GM23338 (cell line): ENCODE data around the gene C3orf70.

Source experiments
- CREB1 ChIP-seq: fragments of 250-450 bp; sonication (Bioruptor Pico); IDR thresholded peaks from 2 replicates; pipeline ENCODE4 v1.5.0; 2020; ENCODE audit warnings: low read depth, mild to moderate bottlenecking, moderate library complexity
- CTCF ChIP-seq, 2 experiments: fragments of 200-600 bp in 1 of 2; sonication (generic) in 1 of 2; conservative IDR thresholded peaks; 2 replicates each; pipeline versions ENCODE4 v1.5.1 to v1.6.1; 2016 to 2017; ENCODE audit warnings: antibody characterized with exemption in 2 of 2, low read depth in 2 of 2, mild to moderate bottlenecking in 2 of 2, moderate library complexity in 1 of 2
- EZH2 ChIP-seq: fragments of 200-600 bp; sonication (generic); IDR thresholded peaks from one replicate; pipeline ENCODE4 v1.8.0; 2017; ENCODE audit warnings: antibody characterized with exemption, mild to moderate bottlenecking, low read depth; ENCODE audit not compliant: unreplicated experiment
- EZH2phosphoT487 ChIP-seq: fragments of 200-600 bp; sonication (generic); IDR thresholded peaks from one replicate; pipeline ENCODE4 v1.8.1; 2018; ENCODE audit warnings: antibody characterized with exemption; ENCODE audit not compliant: unreplicated experiment
- JUNB ChIP-seq: IDR thresholded peaks from one replicate; pipeline ENCODE4 v1.6.1; 2016; ENCODE audit warnings: antibody characterized with exemption; ENCODE audit not compliant: unreplicated experiment
- POLR2AphosphoS5 ChIP-seq: IDR thresholded peaks from 2 replicates; pipeline ENCODE4 v1.6.1; 2016; ENCODE audit warnings: antibody characterized with exemption, low read depth
- STAT1 ChIP-seq: IDR thresholded peaks from one replicate; pipeline ENCODE4 v1.6.1; 2016; ENCODE audit warnings: antibody characterized with exemption; ENCODE audit not compliant: unreplicated experiment
- ZNF114 ChIP-seq: fragments of 250-450 bp; sonication (Bioruptor Pico); IDR thresholded peaks from 2 replicates; pipeline ENCODE4 v1.5.0; 2020; ENCODE audit warnings: mild to moderate bottlenecking, moderate library complexity
- ZNF331 ChIP-seq: fragments of 250-450 bp; sonication (Bioruptor Pico); IDR thresholded peaks from 2 replicates; pipeline ENCODE4 v1.5.0; 2020; ENCODE audit warnings: low read depth, mild to moderate bottlenecking, moderate library complexity
- TF ChIP-seq, protein P1 (sequence below): IDR thresholded peaks from 2 replicates; pipeline ENCODE4 v1.6.1; 2016; ENCODE audit warnings: antibody characterized with exemption
- TF ChIP-seq, protein P2 (sequence below): IDR thresholded peaks from one replicate; pipeline ENCODE4 v1.6.1; 2018; ENCODE audit warnings: antibody characterized with exemption; ENCODE audit not compliant: unreplicated experiment

DNA sequence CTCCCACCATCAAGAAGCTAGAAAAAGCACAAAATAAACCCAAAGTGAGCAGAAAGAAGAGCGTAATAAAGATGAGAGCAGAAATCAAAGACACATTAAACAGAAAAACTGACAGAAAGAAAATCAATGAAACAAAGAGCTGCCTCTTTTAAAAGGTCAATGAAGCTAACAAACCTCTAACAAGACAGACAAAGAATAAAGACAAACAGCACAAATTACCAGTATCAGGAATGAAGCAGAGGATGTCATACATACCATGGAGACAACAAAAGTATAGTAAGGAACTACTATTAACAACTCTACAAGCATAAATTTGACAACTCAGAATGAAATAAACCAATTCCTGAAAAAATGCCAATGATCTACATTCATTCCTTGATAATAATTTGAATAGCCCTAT, 15.0 kb downstream of the C3orf70 start:
- TF ChIP-seq, protein P1, sequence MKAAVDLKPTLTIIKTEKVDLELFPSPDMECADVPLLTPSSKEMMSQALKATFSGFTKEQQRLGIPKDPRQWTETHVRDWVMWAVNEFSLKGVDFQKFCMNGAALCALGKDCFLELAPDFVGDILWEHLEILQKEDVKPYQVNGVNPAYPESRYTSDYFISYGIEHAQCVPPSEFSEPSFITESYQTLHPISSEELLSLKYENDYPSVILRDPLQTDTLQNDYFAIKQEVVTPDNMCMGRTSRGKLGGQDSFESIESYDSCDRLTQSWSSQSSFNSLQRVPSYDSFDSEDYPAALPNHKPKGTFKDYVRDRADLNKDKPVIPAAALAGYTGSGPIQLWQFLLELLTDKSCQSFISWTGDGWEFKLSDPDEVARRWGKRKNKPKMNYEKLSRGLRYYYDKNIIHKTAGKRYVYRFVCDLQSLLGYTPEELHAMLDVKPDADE, result no peak
- no peak for TF ChIP-seq EZH2
- no peak for TF ChIP-seq POLR2AphosphoS5
- TF ChIP-seq, protein P2, sequence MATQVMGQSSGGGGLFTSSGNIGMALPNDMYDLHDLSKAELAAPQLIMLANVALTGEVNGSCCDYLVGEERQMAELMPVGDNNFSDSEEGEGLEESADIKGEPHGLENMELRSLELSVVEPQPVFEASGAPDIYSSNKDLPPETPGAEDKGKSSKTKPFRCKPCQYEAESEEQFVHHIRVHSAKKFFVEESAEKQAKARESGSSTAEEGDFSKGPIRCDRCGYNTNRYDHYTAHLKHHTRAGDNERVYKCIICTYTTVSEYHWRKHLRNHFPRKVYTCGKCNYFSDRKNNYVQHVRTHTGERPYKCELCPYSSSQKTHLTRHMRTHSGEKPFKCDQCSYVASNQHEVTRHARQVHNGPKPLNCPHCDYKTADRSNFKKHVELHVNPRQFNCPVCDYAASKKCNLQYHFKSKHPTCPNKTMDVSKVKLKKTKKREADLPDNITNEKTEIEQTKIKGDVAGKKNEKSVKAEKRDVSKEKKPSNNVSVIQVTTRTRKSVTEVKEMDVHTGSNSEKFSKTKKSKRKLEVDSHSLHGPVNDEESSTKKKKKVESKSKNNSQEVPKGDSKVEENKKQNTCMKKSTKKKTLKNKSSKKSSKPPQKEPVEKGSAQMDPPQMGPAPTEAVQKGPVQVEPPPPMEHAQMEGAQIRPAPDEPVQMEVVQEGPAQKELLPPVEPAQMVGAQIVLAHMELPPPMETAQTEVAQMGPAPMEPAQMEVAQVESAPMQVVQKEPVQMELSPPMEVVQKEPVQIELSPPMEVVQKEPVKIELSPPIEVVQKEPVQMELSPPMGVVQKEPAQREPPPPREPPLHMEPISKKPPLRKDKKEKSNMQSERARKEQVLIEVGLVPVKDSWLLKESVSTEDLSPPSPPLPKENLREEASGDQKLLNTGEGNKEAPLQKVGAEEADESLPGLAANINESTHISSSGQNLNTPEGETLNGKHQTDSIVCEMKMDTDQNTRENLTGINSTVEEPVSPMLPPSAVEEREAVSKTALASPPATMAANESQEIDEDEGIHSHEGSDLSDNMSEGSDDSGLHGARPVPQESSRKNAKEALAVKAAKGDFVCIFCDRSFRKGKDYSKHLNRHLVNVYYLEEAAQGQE, result no peak
- TF ChIP-seq ZNF331 (CRISPR knock-in tag), result no peak
- no peak for TF ChIP-seq CTCF (conservative IDR thresholded peaks at IDR 0.05; ENCODE audit: low read depth in 2 of 2)
- no peak for TF ChIP-seq EZH2phosphoT487
- no peak for TF ChIP-seq CREB1 (CRISPR knock-in tag)
- TF ChIP-seq JUNB, result no peak
- no peak for TF ChIP-seq ZNF114 (CRISPR knock-in tag)
- no peak for TF ChIP-seq STAT1
